ENCODE results near the gene WLS.

The WLS gene

DNA sequence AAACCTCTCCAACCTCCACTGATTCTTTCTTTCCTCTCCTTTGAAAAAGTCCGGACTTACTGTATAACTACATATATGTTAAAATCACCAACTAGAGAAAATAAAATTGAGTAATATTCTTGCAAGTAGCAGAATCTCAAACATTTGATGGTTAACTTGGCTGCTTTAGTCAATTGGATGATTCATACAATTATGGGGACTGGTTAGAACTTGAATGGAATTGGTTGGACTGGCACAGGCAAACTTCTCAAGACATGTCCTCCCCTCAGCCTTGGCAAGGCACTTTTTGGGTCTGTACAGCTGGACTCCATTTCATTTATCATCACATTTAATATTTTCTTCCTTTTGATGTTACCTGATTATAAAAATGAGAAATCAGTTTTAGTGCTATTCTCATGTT lies 6.5 kb downstream of the WLS start:
- Histone ChIP-seq H3K9me3 (ENCODE audit: severe bottlenecking) (no peaks in the 10 kb centered on the region), H3K4me3 (ENCODE audit: low read depth, low read length) (no peak overlapping the region), H3K27me3 (ENCODE audit: insufficient read depth, low read depth, severe bottlenecking) (no peaks in the 10 kb centered on the region), H3K27ac (no peak overlapping the region), H3K36me3 (no peaks in the 10 kb centered on the region)
- TF ChIP-seq, protein P1, sequence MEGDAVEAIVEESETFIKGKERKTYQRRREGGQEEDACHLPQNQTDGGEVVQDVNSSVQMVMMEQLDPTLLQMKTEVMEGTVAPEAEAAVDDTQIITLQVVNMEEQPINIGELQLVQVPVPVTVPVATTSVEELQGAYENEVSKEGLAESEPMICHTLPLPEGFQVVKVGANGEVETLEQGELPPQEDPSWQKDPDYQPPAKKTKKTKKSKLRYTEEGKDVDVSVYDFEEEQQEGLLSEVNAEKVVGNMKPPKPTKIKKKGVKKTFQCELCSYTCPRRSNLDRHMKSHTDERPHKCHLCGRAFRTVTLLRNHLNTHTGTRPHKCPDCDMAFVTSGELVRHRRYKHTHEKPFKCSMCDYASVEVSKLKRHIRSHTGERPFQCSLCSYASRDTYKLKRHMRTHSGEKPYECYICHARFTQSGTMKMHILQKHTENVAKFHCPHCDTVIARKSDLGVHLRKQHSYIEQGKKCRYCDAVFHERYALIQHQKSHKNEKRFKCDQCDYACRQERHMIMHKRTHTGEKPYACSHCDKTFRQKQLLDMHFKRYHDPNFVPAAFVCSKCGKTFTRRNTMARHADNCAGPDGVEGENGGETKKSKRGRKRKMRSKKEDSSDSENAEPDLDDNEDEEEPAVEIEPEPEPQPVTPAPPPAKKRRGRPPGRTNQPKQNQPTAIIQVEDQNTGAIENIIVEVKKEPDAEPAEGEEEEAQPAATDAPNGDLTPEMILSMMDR (IDR thresholded peaks at IDR 0.05; ENCODE audit: low read depth, low read length) = no peak
- DNase-seq = no peak

DNA sequence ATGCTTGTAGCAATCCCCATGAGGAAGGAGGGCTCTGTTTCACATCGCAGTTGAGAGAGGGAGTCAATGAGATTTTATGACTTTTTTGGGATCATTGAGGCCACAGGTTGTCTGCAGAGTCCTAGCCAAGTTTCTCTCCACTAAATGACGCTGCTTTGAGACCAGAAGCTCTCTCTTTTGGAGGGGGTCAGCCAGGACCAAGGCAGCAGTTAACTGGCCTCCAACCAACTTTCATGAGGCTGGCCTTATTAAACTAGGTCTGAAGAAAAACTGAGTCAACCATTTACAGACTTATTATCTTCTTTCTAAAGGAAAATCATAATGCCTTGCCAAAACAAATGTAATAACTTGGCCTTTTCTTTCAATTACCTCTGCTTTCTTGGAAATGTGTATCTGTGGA lies 8.6 kb downstream of the WLS start:
- no peaks in the 10 kb centered on the region for H3K9me3 ChIP-seq (ENCODE audit: severe bottlenecking)
- H3K4me3 ChIP-seq (ENCODE audit: low read depth, low read length) = no peak overlapping the region
- H3K36me3 ChIP-seq = no peaks in the 10 kb centered on the region
- H3K27ac ChIP-seq = no peak overlapping the region
- H3K27me3 ChIP-seq (ENCODE audit: insufficient read depth, low read depth, severe bottlenecking) = no peaks in the 10 kb centered on the region
- no peak for DNase-seq
- TF ChIP-seq, protein P1 (IDR thresholded peaks at IDR 0.05; ENCODE audit: low read depth, low read length) = no peak

DNA sequence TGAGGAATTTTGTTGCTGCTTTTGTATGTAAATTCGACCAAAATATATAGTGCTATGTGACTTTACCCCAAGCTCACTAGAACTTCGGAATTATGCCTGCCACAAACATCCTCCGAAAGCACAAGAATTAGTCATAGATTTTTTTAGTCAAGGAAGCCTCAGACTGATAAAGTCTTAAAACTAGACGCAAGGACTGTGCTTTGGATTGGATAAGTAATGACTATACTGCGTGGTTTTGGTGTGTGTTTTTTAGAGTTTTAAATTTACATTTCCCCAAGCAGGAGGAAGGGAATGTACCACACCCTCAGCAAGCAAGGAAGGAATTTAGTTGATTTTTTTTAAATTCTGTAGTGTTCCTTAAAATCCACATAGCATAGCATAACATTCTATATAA lies 10.3 kb downstream of the WLS start:
- Histone ChIP-seq H3K27me3 (ENCODE audit: insufficient read depth, low read depth, severe bottlenecking) (no peaks in the 10 kb centered on the region), H3K27ac (no peak overlapping the region), H3K4me3 (ENCODE audit: low read depth, low read length) (no peak overlapping the region), H3K9me3 (ENCODE audit: severe bottlenecking) (no peaks in the 10 kb centered on the region), H3K36me3 (no peaks in the 10 kb centered on the region)
- DNase-seq = no peak
- TF ChIP-seq, protein P1 (IDR thresholded peaks at IDR 0.05; ENCODE audit: low read depth, low read length) = no peak

DNA sequence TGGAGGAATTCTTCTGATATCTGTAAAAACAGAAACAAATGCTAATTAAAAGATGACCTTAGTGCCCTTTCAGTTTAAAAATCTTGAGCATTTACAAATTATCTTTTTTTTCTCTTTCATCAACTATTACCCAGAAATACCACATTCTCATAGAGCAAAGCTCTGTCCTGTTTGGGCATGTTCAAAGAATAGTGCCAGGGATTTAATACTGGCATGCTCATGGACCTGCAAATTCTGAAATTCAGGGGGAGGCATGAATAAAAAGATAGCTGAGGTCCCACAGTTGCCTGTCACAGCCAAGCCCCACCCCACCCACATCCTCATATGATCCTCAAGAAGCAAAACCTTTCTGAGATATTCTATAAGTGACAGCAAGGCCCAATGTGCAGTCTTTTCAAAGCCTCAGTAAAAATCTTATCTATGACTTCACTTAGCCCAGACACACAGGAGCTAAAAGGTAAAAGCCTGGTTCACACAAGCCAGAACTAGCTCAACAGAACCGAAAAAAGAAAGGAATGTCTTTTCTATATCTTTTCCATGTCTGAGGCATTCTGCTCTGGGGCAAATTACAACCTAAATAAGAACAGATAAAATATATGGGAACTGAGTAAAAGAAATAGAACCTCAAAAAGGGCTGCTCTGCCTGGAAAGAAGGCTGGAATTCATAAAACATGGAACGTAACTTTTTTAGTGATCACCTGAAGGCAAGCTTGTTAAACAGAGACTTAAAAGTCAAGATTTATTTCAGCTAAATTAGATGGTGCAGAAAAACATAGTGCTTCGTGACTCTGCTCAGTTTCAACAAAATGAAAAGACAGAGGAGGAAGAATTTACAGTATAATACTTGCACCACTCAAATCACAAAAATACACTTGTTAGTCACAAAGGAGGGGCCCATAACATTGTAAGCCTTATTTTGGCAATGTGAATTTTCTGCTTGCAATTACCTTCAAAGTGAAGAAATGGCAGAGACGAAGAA lies 11.0 kb downstream of the WLS start:
- TF ChIP-seq, protein P1 (IDR thresholded peaks at IDR 0.05; ENCODE audit: low read depth, low read length) = no peak
- no peak overlapping the region for H3K4me3 ChIP-seq (ENCODE audit: low read depth, low read length)
- H3K36me3 ChIP-seq = no peaks in the 10 kb centered on the region
- no peaks in the 10 kb centered on the region for H3K27me3 ChIP-seq (ENCODE audit: insufficient read depth, low read depth, severe bottlenecking)
- DNase-seq = no peak
- no peaks in the 10 kb centered on the region for H3K9me3 ChIP-seq (ENCODE audit: severe bottlenecking)
- no peak overlapping the region for H3K27ac ChIP-seq

DNA sequence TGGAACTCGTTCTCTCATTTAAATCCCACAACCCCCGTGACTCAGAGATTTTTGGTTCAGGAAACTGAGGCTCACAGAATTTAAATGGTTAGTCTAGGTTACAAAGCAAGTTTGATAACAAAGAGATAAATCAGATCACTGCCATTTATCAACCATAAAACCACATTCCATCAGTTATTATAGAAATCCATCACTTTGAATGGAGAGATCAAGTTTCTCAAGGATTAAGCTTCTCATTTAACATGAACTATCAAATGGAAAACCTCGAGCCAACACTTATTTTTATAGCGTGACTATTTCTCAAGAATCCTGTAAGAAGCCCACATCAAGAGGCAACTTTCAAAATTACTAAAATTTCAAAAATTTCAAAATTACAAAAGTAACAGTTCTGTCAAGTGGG lies 11.9 kb downstream of the WLS start:
- no peaks in the 10 kb centered on the region for H3K9me3 ChIP-seq (ENCODE audit: severe bottlenecking)
- H3K27me3 ChIP-seq (ENCODE audit: insufficient read depth, low read depth, severe bottlenecking) = no peaks in the 10 kb centered on the region
- TF ChIP-seq, protein P1 (IDR thresholded peaks at IDR 0.05; ENCODE audit: low read depth, low read length) = no peak
- no peaks in the 10 kb centered on the region for H3K36me3 ChIP-seq
- DNase-seq = no peak
- H3K27ac ChIP-seq = no peak overlapping the region
- H3K4me3 ChIP-seq (ENCODE audit: low read depth, low read length) = no peak overlapping the region

Measured in WERI-Rb-1 (cell line).